ENCODE measurements around the gene CDH4. TPM values are rescaled to one million over a fixed set of nuclear protein-coding genes. Genes with fewer than 3 reads are reported as not detected.

CDH4 gene
- total and polyA plus RNA-seq, 9 of the 15 experiments (the other 6 are each of a cell fraction or from before 2014, with no cell fraction given) = 0.04 TPM; not detected in 8

DNA sequence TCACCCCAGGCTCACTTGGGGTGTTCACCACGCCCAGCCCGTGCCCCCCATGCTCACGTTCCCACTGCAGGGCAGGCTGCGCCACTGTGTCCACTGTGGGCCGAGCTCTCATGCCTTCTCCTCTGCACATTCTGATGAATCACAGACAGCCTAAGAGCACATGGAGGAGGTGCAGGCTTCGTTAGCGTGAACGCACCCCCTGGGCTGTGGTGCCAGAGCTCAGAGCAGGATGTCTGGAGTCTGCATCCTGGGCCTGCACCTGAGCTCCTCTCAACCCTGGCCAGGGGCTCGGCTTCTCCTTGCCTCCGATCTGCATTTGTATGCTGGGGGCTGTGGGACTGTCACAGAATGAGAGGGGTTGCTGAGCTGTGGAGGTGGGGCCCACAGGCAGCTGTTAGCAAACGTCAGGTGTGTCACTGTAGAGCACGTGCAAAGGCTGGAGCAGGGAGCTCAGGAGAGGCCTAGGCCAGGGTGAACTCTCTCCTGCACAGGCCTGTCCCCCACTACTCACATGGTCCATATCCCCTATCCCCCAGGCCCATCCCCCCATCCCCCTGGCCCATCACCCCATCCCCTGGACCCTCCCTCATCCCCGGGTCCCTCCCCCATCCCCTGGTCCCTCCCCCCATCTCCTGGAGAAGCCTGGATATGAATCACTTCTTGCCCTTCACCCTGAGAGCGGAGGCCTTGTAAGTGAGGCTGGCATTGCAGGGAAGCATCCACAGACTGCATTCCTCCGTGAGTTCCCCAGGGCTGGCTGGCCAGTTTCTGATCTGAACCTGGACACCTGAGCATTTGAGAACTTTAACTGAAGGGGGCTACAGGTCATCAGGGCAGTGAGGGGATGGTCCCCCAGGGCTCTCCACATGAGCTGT is 504.1 kb downstream of the CDH4 start:
- Histone ChIP-seq H3K27ac (ENCODE audit: extremely low read depth, low read depth, low read length) (no peak overlapping the region), H2AFZ (ENCODE audit: low read depth, low read length) (no peak overlapping the region), H3K4me1 (replicated peaks in 1 of 2; ENCODE audit: control insufficient read depth in 2 of 2, insufficient read depth in 2 of 2, low read length in 2 of 2) (no peaks in the 10 kb centered on the region), H3K4me3 (no peak overlapping the region), H3K27me3 (ENCODE audit: control insufficient read depth in 2 of 2, insufficient read depth in 2 of 2, low read length in 2 of 2) (peaks cover 2 to 40% of the 10 kb centered on the region in 2 experiments; a peak in 3 of 5 replicates), H3K9me1 (ENCODE audit: control insufficient read depth, insufficient read depth, low read length) (no peaks in the 10 kb centered on the region), H3K79me2 (ENCODE audit: control insufficient read depth, insufficient read depth, low read length) (no peaks in the 10 kb centered on the region), H4K20me1 (replicated peaks; ENCODE audit: control insufficient read depth, insufficient read depth, low read length) (peaks cover 9% of the 10 kb centered on the region; the same call in 1 of the 2 replicates), H3K36me3 (ENCODE audit: control insufficient read depth, insufficient read depth, low read length) (no peaks in the 10 kb centered on the region), H3K9ac (ENCODE audit: insufficient read depth in 1 of 2, low read depth in 2 of 2, low read length in 2 of 2) (no peak overlapping the region), H3K9me3 (replicated peaks; ENCODE audit: control insufficient read depth, insufficient read depth, low read depth, low read length) (no peaks in the 10 kb centered on the region), H3K4me2 (ENCODE audit: insufficient read depth, low read length) (no peak overlapping the region)
- 3% methylated on average over 14 of the region's 15 CpGs for WGBS (ENCODE audit: insufficient coverage, low coverage, missing lambda C conversion rate)
- DNase-seq (ENCODE audit: extremely low read depth in 1 of 4, low spot score in 3 of 4) = no peak
- ChIA-PET POLR2A (interaction anchor here (0.6 kb wide), 2 partner anchors 100 to 1221 kb away, joined by 3 to 4 read pairs; no protein-coding TSS in a partner anchor), CTCF (ENCODE audit: low intra/inter-chr PET ratio) (no interaction called here)
- in situ Hi-C loops (cut with MboI) = no loop called here
- intact Hi-C loops (cut with micrococcal nuclease) = no loop called here
- no peak for TF ChIP-seq MTA1 (IDR thresholded peaks at IDR 0.05; ENCODE audit: borderline replicate concordance)
- TF ChIP-seq NFXL1 (CRISPR knock-in tag; IDR thresholded peaks at IDR 0.05) = no peak
- TF ChIP-seq, protein P1, sequence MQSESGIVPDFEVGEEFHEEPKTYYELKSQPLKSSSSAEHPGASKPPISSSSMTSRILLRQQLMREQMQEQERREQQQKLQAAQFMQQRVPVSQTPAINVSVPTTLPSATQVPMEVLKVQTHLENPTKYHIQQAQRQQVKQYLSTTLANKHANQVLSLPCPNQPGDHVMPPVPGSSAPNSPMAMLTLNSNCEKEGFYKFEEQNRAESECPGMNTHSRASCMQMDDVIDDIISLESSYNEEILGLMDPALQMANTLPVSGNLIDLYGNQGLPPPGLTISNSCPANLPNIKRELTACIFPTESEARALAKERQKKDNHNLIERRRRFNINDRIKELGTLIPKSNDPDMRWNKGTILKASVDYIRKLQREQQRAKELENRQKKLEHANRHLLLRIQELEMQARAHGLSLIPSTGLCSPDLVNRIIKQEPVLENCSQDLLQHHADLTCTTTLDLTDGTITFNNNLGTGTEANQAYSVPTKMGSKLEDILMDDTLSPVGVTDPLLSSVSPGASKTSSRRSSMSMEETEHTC (IDR thresholded peaks at IDR 0.05) = no peak
- no peak for FAIRE-seq
- no TSS peak for BruUV-seq (replicated peaks)
- no peak for ATAC-seq
